GOT3 (cell line): ENCODE data around the gene CACNA1S.

Source experiments
- DNase-seq: peaks from one replicate; lab custom pipeline; 2025; ENCODE audit warnings: mixed read lengths; lab: John Stamatoyannopoulos, UW

The CACNA1S gene

GRCh38 chr1:201032408-201032807 lies 79.8 kb downstream of the CACNA1S start:
- DNase-seq = no peak

- no peak for DNase-seq
These were observed 83.8 kb downstream of the CACNA1S start for GRCh38 chr1:201028461-201028889.

- no peak for DNase-seq
These were observed 85.4 kb downstream of the CACNA1S start for GRCh38 chr1:201026836-201027235.

GRCh38 chr1:201026234-201026633 lies 86.0 kb downstream of the CACNA1S start:
- no peak for DNase-seq

- no peak for DNase-seq
These were observed 86.6 kb downstream of the CACNA1S start for GRCh38 chr1:201025571-201026002.

- no peak for DNase-seq
These were observed 87.6 kb downstream of the CACNA1S start for GRCh38 chr1:201024625-201024998.

GRCh38 chr1:201023920-201024624 lies 88.2 kb downstream of the CACNA1S start:
- no peak for DNase-seq

GRCh38 chr1:201023517-201023902 lies 88.7 kb downstream of the CACNA1S start, which contains the start of gene KIF21B:
TSS of gene KIF21B (minus strand) at chr1:201023714. CDS start at chr1:201023383, 331 bp downstream.
- DNase-seq = no peak

- no peak for DNase-seq
These were observed 89.3 kb downstream of the CACNA1S start for GRCh38 chr1:201022820-201023516.

GRCh38 chr1:201022493-201022819 lies 89.8 kb downstream of the CACNA1S start:
- no peak for DNase-seq

GRCh38 chr1:201021630-201022492 lies 90.4 kb downstream of the CACNA1S start:
- DNase-seq = no peak

GRCh38 chr1:201020721-201021629 lies 91.3 kb downstream of the CACNA1S start:
- no peak for DNase-seq

- DNase-seq = no peak
These were observed 92.1 kb downstream of the CACNA1S start for GRCh38 chr1:201020040-201020591.

- DNase-seq = no peak
These were observed 92.8 kb downstream of the CACNA1S start for GRCh38 chr1:201019321-201019977.

- DNase-seq = no peak
These were observed 94.4 kb downstream of the CACNA1S start for GRCh38 chr1:201017828-201018163.

- no peak for DNase-seq
These were observed 95.0 kb downstream of the CACNA1S start for GRCh38 chr1:201016943-201017827.

- no peak for DNase-seq
These were observed 96.0 kb downstream of the CACNA1S start for GRCh38 chr1:201016211-201016651.

GRCh38 chr1:201015551-201016091 lies 96.6 kb downstream of the CACNA1S start:
- no peak for DNase-seq

- DNase-seq = no peak
These were observed 97.4 kb downstream of the CACNA1S start for GRCh38 chr1:201014816-201015200.
